ENCODE measurements around the gene NFIA.

Gene NFIA

DNA sequence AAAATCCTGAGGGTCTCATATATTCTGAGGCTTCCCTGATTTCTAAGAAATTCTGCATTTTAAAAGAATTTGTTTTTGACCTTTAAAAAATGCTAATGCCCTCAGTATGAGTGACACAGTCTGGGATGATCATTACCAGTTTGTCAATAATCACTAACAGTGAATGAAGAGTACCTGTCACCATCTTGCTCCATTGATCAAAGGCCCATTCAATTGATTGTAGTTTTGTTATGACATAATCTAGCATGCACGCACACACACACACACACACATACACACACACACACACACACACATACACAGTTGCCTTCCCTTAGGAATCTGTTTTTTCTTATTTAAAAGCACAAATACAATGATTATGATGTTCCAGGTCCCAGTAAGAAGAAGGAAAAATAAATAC lies 250.4 kb downstream of the NFIA start:
- DNase-seq (ENCODE audit: low read depth in 2 of 2): no peak

DNA sequence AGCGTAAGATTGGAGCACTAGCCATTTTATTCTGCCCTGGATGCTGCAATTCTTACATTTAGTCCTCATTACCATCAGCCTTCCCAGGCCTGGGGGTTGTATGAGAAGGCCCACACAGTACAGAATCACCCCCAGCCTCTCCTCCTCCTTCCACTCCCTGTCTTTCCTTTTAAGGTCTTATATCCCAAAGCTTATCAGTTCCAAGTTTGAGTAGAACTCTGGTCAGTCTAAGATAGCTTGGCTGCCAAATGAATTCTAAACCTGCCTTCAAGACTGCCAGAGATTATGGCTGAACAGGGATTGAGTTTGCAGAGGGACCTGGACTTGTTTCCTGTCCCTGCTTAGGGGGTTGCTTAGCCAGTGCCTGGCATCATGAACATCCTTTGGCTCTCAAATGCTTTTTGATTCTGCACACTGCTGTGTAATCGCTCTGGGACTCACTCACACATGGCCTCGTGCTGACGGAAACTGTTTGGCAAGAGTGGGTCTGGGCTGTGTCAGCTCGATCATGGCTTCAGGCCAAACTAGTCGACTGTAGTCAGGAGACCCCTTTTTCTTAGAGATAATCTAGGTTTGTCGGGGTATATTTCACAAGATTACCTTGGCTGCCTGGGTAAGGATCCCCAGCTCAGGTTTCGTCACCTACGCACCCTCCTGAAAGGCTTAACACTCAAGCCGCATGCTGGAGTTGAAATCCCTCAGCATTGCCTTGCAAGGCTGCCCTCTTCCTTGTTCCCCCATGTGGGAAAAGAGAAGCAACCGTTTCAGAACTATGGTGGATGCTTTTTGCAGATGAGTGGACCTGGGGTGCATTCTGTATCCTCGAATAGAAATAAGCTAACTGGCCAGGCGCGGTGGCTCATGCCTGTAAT lies 252.6 kb downstream of the NFIA start:
- no peak for DNase-seq (ENCODE audit: low read depth in 2 of 2)

GRCh38 chr1:61337037-61337436 lies 254.7 kb downstream of the NFIA start:
- no peak for DNase-seq (ENCODE audit: low read depth in 2 of 2)

DNA sequence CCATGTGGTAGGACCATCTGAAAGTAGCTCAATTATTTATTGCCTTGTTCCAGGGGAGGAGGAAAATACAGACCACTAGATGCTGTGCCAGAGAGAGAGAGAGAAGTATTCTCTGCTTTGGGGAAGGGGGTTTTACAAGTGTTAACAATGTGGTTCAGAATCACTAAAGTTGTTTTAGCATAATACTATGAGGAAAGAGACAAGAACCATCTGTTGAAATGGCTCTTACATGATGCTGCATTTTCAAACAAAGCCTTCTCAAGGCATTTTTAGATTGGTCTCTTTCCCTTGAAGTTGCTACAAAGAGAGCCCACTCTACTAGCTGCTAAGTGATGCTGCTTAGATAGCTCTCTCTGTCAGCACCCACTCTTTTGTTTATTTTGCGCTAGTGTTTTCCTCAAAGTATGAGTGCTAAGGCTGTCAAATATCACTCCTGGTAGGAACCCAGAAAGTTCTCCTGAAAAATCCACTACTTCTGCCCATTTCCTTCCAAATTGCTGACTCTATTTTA lies 255.1 kb downstream of the NFIA start:
- DNase-seq (ENCODE audit: low read depth in 2 of 2): no peak

DNA sequence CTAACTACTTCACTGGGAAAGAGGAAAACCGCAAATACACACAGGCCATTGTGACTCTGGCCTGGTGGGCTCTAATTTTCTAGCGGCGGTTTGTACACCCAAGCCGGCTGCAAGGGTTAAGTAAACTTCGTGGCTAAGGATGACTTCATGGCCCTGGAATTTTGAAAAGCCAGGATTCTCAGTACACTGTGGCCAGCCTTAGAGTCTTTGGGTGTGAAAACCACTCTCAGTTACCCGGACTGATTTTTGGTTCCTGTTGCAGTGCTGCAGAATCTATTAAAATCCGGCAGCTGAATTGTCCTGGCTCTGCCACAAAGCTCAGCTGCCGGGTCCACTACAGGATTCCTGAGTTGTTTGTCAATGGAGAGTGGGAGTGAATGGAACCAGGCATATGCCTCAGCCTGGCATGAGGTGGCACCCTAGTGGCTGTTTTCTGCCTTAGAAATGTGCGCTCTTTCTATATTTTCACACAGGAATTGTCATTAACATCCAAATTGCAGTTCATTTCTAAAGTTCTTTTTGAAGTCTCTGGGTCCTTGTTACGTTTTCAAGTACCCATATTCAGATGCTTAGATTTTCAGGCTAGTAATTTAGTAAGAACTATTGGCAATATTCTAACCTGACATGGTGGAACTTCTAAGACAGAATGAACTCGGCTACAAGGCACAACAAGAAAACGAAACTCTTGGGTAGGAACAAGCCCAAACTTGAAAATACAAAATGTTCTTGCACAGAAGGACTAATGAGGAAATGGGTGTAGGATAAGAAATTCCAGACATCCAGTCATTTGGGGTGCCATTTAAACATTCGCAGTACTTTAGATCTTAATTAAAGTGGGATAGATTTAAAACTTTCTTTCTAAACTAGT lies 255.9 kb downstream of the NFIA start:
- no peak for DNase-seq (ENCODE audit: low read depth in 2 of 2)

- no peak for DNase-seq (ENCODE audit: low read depth in 2 of 2)
These were observed 256.5 kb downstream of the NFIA start for GRCh38 chr1:61338899-61339298.

- no peak for DNase-seq (ENCODE audit: low read depth in 2 of 2)
These were observed 259.1 kb downstream of the NFIA start for GRCh38 chr1:61341426-61341825.

- DNase-seq (ENCODE audit: low read depth in 2 of 2): no peak
These were observed 261.5 kb downstream of the NFIA start for GRCh38 chr1:61343734-61344420.

- DNase-seq (ENCODE audit: low read depth in 2 of 2): no peak
These were observed 262.3 kb downstream of the NFIA start for GRCh38 chr1:61344696-61345095.

DNA sequence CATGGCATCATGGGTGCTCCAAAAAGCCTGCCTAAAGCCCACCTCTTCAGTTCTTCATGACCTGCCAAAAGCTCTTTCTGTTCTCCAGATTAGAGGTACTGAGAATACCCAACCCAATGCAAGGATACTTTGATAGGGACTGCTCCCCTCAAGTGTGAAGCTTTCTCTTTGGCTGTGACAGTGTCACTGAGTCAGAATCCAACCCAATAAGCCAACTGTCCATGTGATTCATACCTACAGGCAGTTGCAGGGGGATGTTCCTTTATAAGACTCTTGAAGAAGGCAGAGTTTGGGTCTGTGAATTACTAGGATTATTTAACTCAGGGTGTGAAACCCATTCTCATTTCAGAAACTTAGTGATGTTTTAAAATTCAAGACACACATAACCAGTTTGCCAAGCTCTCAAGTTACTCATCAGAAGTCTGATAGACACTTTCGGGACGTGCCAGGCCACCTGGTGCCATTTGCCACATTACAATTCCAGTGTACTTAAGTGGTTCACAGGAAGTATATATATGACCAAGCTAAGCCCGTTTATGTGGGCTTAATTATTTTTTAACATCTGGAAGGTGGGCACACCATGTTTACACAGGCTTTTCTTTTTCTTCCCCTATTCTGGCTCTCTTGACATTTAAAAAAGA lies 265.8 kb downstream of the NFIA start:
- no peak for DNase-seq (ENCODE audit: low read depth in 2 of 2)

DNA sequence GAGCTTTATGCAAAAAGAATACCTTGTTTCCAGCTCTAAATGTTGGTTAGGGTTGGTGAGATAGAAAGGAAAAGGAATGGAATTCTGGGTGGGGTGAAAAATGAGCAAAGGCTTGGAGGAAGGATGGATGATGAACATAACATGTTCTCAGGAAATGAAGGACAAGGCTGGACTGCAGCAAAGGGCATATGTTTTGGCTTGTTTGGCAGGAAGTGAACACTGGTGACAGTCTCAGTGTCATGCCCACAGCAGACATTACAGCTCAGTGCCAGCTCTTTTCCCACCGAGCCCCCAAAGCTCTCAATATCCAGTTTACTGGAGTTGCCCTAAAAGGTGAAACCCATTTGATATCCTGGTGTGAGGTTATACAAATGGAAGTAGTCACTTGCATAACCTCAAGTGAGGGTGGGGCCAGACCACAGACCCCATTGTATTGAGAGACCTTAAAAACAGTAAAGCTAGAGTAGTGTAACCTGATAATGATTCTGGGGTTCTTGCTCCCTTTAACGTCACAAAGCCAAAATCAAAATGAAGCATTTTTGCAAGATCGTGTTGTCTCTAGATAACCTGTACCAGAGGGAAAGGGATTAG lies 270.6 kb downstream of the NFIA start:
- DNase-seq (ENCODE audit: low read depth in 2 of 2): no peak

GRCh38 chr1:61353797-61354406 lies 271.5 kb downstream of the NFIA start:
- DNase-seq (ENCODE audit: low read depth in 2 of 2): no peak

- DNase-seq (ENCODE audit: low read depth in 2 of 2): no peak
These were observed 273.7 kb downstream of the NFIA start for GRCh38 chr1:61356016-61356415.

- DNase-seq (ENCODE audit: low read depth in 2 of 2): no peak
These were observed 274.6 kb downstream of the NFIA start for GRCh38 chr1:61356995-61357394.

DNA sequence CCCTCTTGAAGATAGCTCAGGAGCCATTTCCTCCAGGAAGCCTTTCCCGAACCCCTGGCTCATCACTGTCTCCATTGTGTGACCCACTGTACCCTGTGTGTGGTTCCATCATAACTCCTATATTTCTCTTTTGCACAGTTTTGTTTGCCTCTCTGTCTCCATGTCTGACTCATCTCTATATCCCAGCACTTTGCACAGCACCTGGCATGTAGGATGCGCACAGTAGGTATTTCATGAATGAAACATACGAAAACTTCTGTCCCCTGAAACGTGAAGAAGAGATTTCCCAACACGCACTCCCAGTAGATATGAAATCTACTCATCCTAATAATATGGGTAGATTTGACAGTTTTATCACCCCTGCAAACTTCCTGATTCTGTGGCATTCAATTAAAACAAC lies 275.2 kb downstream of the NFIA start:
- no peak for DNase-seq (ENCODE audit: low read depth in 2 of 2)

DNA sequence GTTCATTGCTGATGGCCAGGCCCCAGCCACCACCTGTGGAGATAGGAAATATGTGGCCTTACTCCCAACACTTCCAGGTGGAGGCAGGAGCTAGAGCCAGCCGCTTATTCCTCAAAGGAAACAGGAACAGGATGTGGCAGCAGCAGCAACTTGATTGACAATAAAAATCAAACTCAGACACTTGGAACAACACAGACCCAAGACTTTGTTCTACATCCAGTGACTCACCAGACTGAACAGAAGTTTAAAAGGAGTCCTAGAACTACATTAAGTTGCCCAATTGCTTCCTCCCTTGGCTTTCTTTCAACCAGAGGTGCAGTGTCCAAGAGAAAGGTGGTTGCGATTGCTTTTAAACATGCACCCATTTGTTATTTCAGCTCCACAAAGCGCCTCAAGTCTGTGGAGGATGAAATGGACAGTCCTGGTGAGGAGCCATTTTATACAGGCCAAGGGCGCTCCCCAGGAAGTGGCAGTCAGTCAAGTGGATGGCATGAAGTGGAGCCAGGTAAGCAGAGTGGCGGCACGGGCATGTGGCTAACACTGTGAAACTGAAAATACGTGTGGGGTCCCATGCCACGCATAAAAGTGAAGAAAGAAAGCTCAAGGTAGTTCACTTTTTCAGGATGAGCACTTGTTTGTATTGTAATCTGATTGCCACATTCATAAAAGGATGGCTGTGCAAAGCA lies 276.6 kb downstream of the NFIA start:
- DNase-seq (ENCODE audit: low read depth in 2 of 2): no peak

GRCh38 chr1:61361931-61362330 lies 279.6 kb downstream of the NFIA start:
- no peak for DNase-seq (ENCODE audit: low read depth in 2 of 2)

- no peak for DNase-seq (ENCODE audit: low read depth in 2 of 2)
These were observed 280.0 kb downstream of the NFIA start for GRCh38 chr1:61362351-61362750.

DNA sequence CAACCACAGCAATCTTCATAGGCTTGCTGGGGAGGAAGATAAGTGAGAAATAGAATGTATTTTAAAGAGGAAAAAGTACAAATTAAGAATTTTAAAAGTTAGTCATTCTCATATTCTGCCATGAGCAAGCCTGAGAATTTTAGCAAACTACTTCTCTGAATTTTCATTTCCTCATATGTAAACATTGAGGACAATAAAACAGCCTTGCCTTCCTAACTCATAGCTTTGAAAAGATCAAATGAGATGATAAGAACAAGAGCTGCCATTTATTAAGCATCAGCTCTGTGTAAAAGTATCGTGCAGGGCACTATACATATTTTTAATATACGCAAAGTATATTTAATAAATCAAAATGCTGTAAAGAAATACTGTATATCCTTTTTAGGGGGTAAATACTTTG lies 286.0 kb downstream of the NFIA start:
- DNase-seq (ENCODE audit: low read depth in 2 of 2): no peak

- DNase-seq (ENCODE audit: low read depth in 2 of 2): no peak
These were observed 286.5 kb downstream of the NFIA start for GRCh38 chr1:61368876-61369275.

Data from stimulated activated CD8-positive, alpha-beta memory T cell treated with anti-CD3 and anti-CD28 coated beads, Interleukin-15, amount 100 ng/mL, for 4 hours (primary cell).